ENCODE data around the gene WNT2B.

DNA sequence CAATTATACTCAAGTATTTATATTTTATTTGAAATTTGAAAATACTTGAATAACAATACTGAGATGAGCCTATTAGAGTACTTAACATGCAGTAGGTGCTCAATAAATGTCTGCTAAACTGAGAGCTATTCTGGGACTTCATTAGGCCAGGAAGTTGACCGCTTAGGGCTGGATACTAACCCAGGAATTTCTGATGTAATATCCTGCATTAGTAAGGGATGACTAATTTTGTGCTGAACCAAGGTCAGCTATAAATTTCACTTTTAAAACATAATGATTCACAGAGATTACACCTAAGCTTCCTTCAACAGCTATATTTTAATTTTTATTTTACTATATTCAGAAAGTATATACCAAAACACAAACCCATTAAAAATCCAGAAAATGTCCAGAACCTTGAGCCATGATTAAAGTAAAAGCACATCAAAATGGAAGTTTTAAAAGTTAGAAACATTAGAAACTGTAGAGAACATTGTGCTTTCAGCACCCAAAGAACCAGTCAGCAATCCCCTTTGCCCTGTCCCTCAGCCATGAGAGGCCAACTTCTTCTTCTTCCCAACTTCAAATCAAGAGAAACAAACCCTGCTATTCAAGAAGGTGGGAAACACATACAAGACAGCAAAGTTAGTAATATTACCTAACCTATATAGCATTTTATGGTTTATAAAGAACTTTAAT, 35.4 kb downstream of the WNT2B start:
- TF ChIP-seq, protein P1, sequence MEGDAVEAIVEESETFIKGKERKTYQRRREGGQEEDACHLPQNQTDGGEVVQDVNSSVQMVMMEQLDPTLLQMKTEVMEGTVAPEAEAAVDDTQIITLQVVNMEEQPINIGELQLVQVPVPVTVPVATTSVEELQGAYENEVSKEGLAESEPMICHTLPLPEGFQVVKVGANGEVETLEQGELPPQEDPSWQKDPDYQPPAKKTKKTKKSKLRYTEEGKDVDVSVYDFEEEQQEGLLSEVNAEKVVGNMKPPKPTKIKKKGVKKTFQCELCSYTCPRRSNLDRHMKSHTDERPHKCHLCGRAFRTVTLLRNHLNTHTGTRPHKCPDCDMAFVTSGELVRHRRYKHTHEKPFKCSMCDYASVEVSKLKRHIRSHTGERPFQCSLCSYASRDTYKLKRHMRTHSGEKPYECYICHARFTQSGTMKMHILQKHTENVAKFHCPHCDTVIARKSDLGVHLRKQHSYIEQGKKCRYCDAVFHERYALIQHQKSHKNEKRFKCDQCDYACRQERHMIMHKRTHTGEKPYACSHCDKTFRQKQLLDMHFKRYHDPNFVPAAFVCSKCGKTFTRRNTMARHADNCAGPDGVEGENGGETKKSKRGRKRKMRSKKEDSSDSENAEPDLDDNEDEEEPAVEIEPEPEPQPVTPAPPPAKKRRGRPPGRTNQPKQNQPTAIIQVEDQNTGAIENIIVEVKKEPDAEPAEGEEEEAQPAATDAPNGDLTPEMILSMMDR (IDR thresholded peaks at IDR 0.05), result no peak
- TF ChIP-seq POLR2A (IDR thresholded peaks at IDR 0.05), result no peak
